Measurements from ENCODE around the gene GALNT3.
A peak's percentile ranks its signal among the peaks of the same experiment; 100 is the strongest.

GALNT3 gene

GRCh38 chr2:165796129-165796528 is 2.1 kb upstream of the GALNT3 start:
- DNase-seq, result no peak

GRCh38 chr2:165795011-165795410 is 964 bp upstream of the GALNT3 start:
- DNase-seq, result peak in 1 of 2 donors; percentile 27

- peak; percentile 62 to 74 for DNase-seq
Measured at GRCh38 chr2:165794536-165794928, 485 bp upstream of the GALNT3 start.

- DNase-seq, result peak in 1 of 2 donors; percentile 7
Measured at GRCh38 chr2:165793161-165793778, 777 bp downstream of the GALNT3 start.

GRCh38 chr2:165792104-165792454 is 2.0 kb downstream of the GALNT3 start:
- DNase-seq, result no peak

- no peak for DNase-seq
Measured at GRCh38 chr2:165791421-165792103, 2.5 kb downstream of the GALNT3 start.

GRCh38 chr2:165790466-165790865 is 3.6 kb downstream of the GALNT3 start:
- DNase-seq, result no peak

- DNase-seq, result no peak
Measured at GRCh38 chr2:165787334-165787733, 6.7 kb downstream of the GALNT3 start.

GRCh38 chr2:165779706-165780105 is 14.3 kb downstream of the GALNT3 start:
- no peak for DNase-seq

- DNase-seq, result peak; percentile 8 to 10
Measured at GRCh38 chr2:165778653-165779451, 15.2 kb downstream of the GALNT3 start.

- DNase-seq, result no peak
Measured at GRCh38 chr2:165778187-165778556, 15.9 kb downstream of the GALNT3 start.

GRCh38 chr2:165777522-165778186 is 16.4 kb downstream of the GALNT3 start:
- DNase-seq, result no peak

GRCh38 chr2:165776796-165777195 is 17.3 kb downstream of the GALNT3 start:
- DNase-seq, result no peak

GRCh38 chr2:165776013-165776412 is 18.0 kb downstream of the GALNT3 start:
- no peak for DNase-seq

GRCh38 chr2:165773684-165774083 is 20.4 kb downstream of the GALNT3 start:
- DNase-seq, result no peak

- no peak for DNase-seq
Measured at GRCh38 chr2:165772183-165772582, 21.9 kb downstream of the GALNT3 start.

GRCh38 chr2:165766326-165766927 is 27.6 kb downstream of the GALNT3 start:
- no peak for DNase-seq

GRCh38 chr2:165762723-165763122 is 31.3 kb downstream of the GALNT3 start:
- DNase-seq, result no peak

GRCh38 chr2:165757906-165758675 is 36.0 kb downstream of the GALNT3 start:
- DNase-seq, result no peak

- DNase-seq, result no peak
Measured at GRCh38 chr2:165746501-165746900, 47.5 kb downstream of the GALNT3 start.

- no peak for DNase-seq
Measured at GRCh38 chr2:165745916-165746315, 48.1 kb downstream of the GALNT3 start.

- peak; percentile 21 to 67 for DNase-seq
Measured at GRCh38 chr2:165743442-165743841, 50.6 kb downstream of the GALNT3 start.

Measured in inflammatory macrophage (primary cell).